ENCODE measurements around the gene RERE.

Gene RERE

DNA sequence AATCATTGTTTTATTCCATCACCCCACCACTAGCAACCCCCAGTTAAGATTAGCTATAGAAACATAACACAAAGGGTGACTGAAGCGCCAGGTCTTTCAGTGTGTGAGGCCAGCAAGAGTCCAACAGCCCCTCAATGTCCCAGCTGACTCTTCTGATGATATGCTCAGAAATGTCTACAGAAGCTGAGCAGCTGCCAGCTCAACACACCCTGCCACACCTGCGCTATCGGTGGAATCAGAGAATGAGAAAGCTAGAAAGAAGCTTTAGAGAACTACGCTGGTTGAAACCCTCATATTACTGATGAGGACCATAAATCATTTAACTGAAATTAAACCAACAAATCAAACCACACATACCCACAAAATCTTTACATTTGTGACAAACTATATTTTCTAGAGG, 383.3 kb downstream of the RERE start:
- TF ChIP-seq, protein P1, sequence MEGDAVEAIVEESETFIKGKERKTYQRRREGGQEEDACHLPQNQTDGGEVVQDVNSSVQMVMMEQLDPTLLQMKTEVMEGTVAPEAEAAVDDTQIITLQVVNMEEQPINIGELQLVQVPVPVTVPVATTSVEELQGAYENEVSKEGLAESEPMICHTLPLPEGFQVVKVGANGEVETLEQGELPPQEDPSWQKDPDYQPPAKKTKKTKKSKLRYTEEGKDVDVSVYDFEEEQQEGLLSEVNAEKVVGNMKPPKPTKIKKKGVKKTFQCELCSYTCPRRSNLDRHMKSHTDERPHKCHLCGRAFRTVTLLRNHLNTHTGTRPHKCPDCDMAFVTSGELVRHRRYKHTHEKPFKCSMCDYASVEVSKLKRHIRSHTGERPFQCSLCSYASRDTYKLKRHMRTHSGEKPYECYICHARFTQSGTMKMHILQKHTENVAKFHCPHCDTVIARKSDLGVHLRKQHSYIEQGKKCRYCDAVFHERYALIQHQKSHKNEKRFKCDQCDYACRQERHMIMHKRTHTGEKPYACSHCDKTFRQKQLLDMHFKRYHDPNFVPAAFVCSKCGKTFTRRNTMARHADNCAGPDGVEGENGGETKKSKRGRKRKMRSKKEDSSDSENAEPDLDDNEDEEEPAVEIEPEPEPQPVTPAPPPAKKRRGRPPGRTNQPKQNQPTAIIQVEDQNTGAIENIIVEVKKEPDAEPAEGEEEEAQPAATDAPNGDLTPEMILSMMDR (IDR thresholded peaks at IDR 0.05; ENCODE audit: insufficient read depth, low read length, missing control alignments) = no peak
- POLR2A ChIA-PET = no interaction called here
- no peak for DNase-seq (ENCODE audit: low read depth, low spot score)
- H3K4me3 ChIP-seq (ENCODE audit: low read depth, low read length) = no peak overlapping the region
- CTCF ChIA-PET = interaction anchor here (1.4 to 1.6 kb wide), 2 partner anchors 13 to 25 kb away, joined by 3 to 4 read pairs; no protein-coding TSS in a partner anchor

DNA sequence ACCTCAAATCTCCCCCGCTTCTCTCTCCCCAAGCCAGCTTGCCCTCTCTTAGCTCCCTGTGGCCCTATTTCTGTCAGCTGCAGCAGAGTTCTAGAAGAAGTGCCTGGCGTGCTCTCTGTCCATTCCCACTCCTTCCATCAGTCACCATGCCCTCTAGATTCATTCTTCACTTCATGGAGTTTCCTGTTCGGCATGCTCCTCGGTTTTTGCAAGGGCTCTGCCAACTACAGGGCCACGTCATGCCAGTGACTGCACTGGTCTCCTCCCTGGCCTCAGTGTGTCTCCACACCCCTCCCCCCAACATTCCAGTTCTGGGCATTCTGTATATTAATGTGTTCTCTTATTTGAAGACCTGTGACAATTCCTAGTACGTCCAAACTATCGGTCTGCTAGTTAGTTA, 385.7 kb downstream of the RERE start:
- TF ChIP-seq, protein P1 (IDR thresholded peaks at IDR 0.05; ENCODE audit: insufficient read depth, low read length, missing control alignments) = no peak
- POLR2A ChIA-PET = no interaction called here
- CTCF ChIA-PET = interaction anchor here (1.4 to 2.4 kb wide), 3 partner anchors 10 to 13 kb away, joined by 5 to 11 read pairs (median 5); no protein-coding TSS in a partner anchor
- H3K4me3 ChIP-seq (ENCODE audit: low read depth, low read length) = no peak overlapping the region
- DNase-seq (ENCODE audit: low read depth, low spot score) = no peak

DNA sequence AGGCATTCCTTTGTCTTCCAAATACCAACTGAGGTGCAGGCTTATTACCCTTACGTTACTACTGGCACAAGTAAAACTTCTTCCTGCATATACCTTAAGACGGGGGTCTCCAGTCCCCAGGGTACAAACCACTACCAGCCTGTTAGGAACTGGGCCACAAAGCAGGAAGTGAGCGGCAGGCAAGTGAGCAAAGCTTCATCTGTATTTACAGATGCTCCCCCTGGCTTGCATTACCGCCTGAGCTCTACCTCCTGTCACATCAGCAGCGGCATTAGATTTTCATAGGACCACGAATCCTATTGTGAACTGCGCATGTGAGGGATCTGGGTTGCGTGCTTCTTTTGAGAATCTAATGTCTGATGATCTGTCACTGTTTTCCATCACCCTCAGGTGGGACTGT, 386.4 kb downstream of the RERE start:
- DNase-seq (ENCODE audit: low read depth, low spot score) = no peak
- TF ChIP-seq, protein P1 (IDR thresholded peaks at IDR 0.05; ENCODE audit: insufficient read depth, low read length, missing control alignments) = no peak
- ChIA-PET POLR2A (no interaction called here), CTCF (interaction anchor here (1.4 to 2.4 kb wide), 4 partner anchors 9 to 24 kb away, joined by 3 to 11 read pairs (median 5); no protein-coding TSS in a partner anchor)
- H3K4me3 ChIP-seq (ENCODE audit: low read depth, low read length) = no peak overlapping the region

DNA sequence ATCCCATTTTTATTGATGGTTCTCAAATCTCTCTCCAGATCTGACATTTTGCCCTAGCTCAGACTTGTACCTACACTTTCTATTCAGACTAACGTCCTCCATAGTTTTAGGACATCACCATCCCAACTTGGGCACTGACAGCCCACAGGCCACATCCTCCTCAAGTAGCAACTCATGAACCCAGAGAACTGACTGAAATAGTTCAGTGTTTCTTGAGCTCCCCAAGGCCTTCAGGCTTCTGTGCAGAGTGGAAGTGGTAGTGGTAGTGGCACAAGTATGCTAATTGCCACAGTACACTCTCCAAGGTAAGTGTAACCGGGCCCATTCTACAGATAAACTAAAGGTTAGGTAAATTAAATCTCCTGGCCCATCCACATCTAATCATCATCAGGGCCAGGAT, 387.0 kb downstream of the RERE start:
- no peak for DNase-seq (ENCODE audit: low read depth, low spot score)
- ChIA-PET CTCF (interaction anchor here (0.6 to 2.4 kb wide), 6 partner anchors 8 to 25 kb away, joined by 3 to 11 read pairs (median 4); no protein-coding TSS in a partner anchor), POLR2A (no interaction called here)
- no peak overlapping the region for H3K4me3 ChIP-seq (ENCODE audit: low read depth, low read length)
- TF ChIP-seq, protein P1 (IDR thresholded peaks at IDR 0.05; ENCODE audit: insufficient read depth, low read length, missing control alignments) = no peak

DNA sequence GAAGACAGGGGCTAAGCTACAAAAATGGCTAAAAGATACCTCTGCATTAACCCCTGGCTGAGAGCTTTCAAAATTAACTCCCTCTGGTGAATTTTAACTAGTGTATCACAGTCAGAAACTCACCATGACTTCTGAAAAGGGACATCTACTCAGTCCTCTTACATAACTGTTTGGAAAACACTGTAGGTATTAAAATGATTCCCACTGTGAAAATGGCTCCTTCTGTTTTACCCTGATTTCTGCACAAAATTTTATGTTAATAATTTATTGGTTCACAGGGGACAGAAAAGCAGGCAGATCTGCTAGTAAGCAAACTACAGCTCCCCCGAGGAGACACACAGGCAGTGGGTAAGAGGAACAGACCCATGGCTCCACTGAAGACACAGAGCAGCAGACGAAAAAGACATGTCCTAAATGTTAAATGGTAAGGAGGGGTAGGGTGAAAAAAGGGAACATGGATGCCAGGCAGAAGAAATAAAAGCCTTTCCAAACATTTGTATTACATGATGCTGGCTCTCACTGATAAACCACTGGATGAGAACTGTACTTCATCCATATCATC, 387.8 kb downstream of the RERE start:
- POLR2A ChIA-PET = no interaction called here
- CTCF ChIA-PET = interaction anchor here (0.6 to 2.4 kb wide), 5 partner anchors 8 to 22 kb away, joined by 3 to 11 read pairs (median 4); no protein-coding TSS in a partner anchor
- TF ChIP-seq, protein P1 (IDR thresholded peaks at IDR 0.05; ENCODE audit: insufficient read depth, low read length, missing control alignments) = no peak
- H3K4me3 ChIP-seq (ENCODE audit: low read depth, low read length) = no peak overlapping the region
- DNase-seq (ENCODE audit: low read depth, low spot score) = no peak

DNA sequence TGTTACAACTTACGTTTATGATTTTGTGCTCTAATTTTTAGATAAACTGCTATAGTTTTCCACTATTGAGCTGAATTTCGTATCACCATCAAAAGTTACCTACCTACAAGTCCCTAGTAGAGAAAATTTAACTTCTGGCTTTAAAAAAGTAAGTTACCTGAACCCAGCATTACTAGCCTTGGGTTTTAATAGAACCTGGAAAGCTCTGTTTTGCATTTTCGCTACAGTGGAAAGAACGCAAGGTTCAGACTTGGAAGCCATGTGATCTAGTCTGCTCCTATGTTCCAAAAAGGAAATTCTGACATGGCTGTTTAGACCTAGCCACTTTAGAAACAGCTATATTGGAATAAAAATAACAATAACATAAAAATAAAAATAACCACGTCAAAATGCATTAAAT, 389.0 kb downstream of the RERE start:
- H3K4me3 ChIP-seq (ENCODE audit: low read depth, low read length) = no peak overlapping the region
- ChIA-PET POLR2A (no interaction called here), CTCF (interaction anchor here (1.2 to 2.4 kb wide), 3 partner anchors 19 to 32 kb away, joined by 3 to 7 read pairs (median 4); no protein-coding TSS in a partner anchor)
- DNase-seq (ENCODE audit: low read depth, low spot score) = no peak
- TF ChIP-seq, protein P1 (IDR thresholded peaks at IDR 0.05; ENCODE audit: insufficient read depth, low read length, missing control alignments) = no peak

All from AG04449 (cell line).